SKM-1 treated with dmso at 0.1 percent for 144 hours (cell line): ENCODE results near the gene ACSM5.
A peak's percentile ranks its signal among the peaks of the same experiment; 100 is the strongest.

Experiments used
- DNase-seq: peaks from one replicate; lab custom pipeline; 2025; ENCODE audit not compliant: unreplicated experiment; lab: John Stamatoyannopoulos, UW

ACSM5 gene, protein sequence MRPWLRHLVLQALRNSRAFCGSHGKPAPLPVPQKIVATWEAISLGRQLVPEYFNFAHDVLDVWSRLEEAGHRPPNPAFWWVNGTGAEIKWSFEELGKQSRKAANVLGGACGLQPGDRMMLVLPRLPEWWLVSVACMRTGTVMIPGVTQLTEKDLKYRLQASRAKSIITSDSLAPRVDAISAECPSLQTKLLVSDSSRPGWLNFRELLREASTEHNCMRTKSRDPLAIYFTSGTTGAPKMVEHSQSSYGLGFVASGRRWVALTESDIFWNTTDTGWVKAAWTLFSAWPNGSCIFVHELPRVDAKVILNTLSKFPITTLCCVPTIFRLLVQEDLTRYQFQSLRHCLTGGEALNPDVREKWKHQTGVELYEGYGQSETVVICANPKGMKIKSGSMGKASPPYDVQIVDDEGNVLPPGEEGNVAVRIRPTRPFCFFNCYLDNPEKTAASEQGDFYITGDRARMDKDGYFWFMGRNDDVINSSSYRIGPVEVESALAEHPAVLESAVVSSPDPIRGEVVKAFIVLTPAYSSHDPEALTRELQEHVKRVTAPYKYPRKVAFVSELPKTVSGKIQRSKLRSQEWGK

DNA sequence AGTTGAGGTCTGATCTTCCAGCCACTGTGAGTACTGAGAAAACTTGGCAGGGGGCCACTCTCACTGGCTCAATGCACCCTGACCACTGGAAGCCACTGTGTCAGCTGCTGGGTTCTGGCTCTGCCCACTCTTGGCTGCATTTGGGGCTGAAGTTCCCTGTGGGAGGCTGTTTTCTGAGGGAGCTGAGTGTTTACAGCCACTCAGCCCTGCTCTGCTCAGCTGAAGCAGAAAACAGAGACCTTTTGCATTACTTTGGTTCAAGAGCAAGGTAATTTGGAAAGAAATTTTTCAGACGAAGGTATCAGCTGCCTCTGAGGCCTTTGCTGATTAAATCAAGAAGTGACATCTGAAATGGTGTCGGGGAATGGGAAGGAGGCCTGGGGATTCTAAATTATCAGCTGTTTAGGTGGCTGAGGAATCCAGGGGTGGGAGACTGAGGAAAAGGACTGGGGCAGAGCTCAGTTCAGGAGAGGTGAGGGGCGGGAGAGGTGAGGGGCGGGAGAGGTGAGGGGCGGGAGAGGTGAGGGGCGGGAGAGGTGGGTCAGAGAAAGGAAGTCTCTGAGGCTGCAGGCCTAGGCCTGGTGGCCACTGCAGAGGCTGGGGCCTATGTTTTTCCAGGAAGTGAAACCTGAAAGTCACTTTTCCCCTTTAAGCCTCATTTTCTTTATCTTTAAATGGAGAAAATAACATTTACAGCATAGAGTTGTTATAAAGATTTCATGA lies at the start of gene ACSM5:
TSS of gene ACSM5 (plus strand) at position 137 of the 723 bp plus-strand sequence. CDS start 1,951 bp downstream, outside the sequence.
- DNase-seq, result no peak

DNA sequence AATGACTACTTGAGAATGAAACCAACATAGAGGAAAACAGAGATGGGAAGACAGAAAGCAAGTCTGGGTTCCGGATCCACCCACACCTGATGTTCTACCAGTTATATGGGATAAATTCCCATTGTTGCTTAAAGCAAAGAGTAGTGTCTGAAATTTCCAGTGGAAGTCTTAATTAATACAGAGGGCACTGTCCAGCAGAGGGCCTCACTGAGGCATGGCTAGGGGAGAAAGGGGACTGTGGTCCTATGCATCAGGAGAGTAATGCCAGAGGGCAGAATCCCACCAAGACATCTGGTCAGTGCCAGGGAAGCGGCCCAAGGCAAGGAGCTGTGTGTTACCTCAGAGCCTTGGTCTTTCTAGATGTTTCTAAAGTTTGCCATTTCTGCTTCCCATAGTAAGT lies 49.3 kb upstream of the ACSM5 start:
- DNase-seq, result no peak

DNA sequence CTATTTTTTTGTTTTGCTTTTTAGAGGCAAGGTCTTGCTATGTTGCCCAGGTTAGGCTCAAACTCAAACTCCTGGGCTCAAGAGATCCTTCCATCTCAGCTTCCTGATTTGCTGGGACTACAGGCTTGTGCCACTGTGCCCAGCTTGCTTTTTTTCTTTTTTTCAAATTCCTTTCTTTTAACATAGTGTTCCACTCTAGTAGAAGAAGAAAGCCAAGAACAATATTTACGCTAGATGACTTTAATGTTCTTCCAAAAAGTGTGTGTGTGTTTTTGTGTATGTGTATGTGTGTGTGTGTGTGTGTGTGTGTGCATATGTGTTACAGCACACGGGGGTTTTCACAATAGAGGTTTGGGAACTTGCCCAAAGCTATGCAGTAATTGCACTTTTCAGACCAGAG lies 46.1 kb upstream of the ACSM5 start:
- no peak for DNase-seq

DNA sequence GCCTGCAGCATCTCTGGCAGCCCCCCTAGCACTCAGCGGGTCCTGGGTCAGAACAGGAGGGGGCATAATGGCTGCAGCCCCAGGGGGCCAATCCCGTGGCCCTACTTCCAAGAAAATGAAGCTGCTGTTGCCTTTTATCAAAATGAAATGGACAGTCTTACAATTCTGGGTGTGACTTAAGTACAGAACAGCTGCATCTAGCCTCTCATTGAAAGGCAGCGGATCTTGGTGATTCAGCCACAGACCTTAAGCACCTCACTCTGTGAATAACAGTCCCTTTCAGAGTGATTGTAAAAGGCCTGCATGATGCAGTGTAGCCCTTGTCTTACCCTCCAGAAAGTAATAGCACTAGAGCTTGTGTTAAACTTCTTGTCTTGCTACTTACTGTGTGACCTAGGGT lies 45.3 kb upstream of the ACSM5 start:
- DNase-seq, result no peak

DNA sequence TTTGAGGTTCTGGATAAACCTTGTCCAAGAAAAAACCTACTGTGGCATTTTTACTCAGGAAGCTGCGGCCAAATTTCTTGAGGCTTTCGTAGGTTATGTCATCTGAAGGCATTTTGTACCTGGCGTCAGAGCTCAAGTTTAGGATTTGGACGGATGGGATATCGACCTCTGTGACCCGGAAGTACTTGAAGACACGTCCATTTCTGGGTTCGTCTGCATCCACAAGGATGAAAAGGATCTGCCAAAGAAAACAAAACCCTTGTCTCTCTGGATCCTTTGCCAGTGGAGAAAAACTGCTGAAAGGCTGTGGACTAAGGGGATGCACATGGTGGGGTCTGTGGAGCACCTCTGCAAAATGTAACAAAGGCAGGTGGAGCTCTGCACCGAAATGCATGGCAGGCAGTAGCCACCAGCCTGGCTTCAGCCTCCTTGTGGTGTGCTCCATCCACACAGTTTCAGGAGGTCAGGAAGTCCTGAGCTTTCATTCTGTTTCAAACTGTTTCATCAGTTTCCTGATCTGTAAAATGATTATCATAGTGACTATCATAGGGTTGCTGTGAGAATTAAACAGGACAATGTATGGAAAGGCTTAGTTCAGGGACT lies 39.8 kb upstream of the ACSM5 start:
- DNase-seq, result no peak

DNA sequence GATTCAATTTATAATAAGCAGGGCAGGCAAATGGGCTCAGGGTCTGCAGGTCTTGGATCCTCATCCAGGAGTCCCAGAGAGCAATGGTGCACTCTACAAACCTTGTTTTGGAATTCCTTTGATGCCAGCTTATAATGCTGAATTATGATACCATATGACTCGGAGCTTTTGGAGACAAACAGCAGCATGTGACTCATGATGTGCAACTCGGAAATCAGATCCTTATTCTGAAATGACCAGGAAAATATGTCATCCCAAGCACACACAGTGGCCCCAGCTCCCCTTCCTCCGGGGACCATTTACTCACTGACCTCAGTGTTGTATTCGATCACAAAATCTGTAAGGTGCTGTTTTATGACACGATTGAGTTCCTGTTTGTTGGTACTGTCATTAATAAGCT lies 36.6 kb upstream of the ACSM5 start:
- DNase-seq, result no peak

DNA sequence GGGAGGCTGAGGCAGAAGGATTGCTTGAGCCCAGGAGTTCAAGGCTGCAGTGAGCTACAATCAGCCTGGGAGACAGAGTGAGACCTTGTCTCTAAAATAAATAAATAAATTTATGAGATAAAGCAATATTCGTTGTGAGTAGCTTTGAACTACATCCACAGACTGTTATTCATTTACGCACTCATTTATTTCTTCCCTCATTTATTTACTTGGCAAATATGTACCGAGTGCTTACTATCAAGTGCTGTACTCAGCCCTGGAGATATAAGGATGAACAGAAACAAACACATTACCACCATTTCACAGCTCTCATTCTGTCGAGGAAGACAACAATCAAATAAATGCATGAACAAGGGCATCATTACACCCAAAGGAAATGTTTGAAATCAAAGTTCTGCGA lies 32.2 kb upstream of the ACSM5 start:
- DNase-seq, result no peak

DNA sequence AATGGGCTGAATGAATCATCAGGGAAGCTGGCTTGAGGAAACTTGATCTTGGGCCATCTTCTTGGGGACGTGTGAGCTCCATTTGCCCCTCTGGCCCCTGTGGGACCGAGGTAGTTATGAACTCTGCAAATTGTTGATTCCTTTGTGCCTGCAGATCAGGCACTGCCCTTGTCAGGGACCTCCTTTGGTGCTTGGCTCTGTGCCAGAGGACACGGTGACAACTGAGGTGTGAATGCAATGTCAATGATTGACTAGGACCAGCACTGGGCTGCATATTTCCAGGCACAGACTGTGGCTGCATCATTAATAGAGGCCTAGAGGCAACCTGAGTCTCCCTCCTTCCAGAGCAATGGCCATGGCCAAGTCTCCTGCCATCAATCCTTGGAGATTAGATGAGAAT lies 28.6 kb upstream of the ACSM5 start:
- no peak for DNase-seq

DNA sequence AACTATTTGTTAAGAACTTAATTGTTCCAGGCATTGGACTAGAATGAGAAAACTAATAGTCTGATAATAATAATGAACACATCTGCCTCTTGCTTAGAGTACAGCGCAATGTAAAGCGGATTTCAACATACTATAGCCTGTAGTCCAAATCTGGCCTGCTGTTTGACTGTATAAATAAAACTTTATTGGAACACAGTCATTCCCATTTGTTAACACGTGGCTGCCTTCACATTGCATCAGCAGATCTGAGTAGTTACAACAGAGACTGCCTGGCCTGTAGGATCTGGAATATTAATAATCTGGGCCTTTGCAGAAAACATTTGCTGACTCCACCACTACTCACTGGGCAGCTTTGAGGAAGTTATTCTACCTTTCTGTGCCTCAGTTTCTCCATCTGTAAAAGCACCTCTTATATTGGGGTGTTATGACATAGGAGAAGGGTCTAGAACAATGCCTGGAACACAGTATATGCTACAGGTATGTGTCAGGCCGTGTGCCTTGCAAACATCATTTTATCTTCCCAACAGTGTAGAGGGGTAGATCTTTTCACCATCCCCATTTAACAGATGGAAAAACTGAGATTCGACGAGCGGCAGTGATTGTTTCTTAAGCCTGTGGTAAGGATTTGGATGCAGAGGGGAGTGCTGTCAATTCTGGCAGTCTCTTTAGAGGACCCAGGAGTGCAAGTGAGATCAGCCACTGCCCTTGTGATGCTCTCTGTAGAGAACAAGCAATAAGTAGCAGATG lies 27.0 kb upstream of the ACSM5 start:
- DNase-seq, result no peak

DNA sequence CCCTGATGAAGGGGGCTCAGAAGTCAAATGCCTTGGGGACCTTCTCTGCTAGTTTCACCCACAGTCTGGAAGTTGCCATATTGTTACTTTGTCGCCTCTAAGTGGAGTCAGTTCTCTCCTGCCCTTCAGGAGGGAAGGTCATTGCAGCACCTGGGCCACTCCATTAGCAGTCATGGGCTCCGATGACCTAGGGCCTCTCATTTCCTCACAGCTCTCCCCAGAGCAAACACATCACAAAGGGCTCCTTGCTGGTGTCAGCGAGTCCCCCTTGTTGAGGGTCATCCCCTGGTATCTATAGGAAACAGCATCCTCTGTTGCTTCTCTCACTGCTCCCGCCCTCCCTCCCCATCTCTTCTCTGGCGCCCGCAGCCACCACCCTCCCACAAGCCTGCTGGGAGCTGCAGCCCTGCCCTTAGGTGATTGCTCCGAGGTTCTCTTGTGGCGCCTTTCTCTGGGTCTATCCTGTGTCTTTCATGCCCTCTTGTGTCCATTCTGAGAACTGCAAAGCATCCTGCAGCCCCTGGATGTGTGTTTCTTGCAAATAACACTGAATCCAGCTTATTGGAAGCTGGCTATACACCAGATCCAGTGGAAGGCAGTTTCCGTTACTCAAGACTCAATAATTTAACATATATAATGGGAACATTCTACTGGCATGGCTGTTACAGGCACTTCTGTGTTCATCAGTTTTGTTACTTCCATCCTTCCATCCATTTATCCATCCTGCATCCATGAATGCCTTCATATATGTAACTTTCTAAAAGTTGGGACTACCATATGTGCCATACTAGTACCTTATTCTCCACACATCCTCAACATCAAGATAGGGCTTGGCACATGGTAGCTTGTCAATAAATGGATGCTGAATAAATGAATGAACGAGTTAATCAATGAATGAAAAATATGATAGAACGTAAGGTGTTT lies 26.0 kb upstream of the ACSM5 start:
- DNase-seq, result peak; percentile 50

DNA sequence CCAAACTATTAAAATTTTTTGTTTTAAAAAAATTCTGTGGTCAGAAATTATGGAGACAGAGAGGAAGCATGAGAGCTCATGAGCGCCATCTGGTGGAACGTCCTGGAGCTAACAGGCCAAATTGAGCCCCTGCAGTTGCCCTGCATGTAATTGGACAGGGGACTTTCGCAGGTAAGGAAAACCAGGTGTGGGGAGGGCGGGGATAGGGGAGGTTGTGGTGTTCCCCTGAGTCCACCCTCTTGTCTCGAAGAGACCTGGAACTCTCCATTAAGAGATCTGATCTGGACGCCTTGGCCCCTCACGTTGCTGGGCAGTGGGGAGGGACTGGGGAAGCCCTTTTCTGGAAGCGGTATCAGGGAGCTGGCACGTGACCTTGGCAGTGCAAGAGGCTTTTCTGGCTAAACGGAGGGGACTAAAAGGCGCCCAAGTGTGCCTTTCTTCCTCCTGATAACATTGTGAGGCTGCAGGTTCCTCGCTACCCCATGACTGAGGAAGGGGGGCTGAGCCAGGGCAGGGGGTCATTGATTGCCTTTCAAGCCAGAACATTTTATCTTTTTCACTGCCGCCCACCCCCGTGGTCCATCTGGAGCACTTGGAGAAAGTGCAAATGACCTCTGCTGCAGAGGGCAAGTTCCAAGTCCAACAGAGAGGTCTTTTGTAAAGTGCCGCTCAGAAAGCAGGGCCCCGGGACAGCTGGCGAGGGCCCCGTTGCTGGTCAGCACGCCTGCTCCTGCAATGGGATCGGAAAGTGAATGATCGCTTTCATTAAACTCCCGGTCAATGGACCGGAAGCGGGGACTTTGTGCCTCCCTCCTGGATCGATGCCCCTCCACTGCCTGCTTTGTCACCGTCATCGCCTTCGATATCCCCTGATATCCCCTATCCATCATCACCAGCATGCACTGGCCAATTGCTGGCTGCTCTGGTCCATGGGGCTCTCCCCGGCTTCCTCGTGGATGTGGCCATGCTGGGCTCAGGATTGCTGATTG lies 23.2 kb upstream of the ACSM5 start:
- DNase-seq, result peak; percentile 16

DNA sequence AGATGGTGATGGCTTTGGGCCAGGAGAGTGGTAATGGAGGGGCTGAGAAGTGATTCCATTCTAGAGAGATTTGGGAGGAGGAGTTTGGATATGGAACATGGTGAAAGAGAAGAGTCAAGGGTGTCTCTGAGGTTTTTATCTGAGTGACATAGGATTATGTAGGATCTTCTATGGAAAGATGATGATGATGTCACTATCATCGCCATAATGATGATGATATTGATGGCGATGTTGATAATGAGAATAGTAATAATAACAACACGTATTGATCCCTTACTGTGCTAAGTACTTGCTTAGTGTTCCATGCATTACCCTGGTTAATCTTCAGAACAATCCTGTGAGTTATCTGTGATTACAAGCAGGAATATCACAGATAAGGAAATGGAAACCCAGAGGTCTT lies 21.4 kb upstream of the ACSM5 start:
- no peak for DNase-seq

DNA sequence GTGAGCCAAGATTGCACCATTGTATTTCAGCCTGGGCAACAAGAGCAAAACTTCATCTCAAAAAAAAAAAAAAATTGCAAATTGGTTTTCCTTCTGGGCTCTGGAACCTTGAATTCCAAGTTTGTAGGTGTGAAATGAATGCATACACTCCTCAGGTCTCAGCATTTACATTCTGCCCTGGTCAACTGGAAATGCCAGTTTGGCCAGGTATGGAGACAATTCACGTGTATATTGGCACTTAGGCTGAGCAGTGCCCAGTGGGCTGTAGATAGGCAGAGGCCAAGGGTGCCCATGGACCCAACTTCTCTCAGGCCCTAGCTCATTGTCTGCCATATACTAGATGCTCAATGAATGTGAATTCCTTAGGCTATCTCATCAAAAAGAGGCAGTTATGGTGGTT lies 20.5 kb upstream of the ACSM5 start:
- DNase-seq, result no peak

DNA sequence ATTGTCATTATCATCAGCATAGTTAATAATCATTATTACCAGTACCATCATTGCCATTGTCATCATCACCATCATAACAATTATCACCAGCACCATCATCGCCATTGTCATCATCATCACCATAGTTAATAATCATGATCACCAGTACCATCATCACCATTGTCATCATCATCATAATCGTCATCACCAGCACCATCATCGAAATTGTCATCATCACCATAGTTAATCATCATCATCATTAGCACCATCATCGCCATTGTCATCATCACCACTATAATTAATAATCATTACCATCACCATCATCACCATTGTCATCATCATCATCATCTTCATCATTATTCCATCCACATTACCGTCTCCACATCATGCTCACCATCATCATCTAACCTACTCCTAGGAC lies 18.3 kb upstream of the ACSM5 start:
- DNase-seq, result no peak

DNA sequence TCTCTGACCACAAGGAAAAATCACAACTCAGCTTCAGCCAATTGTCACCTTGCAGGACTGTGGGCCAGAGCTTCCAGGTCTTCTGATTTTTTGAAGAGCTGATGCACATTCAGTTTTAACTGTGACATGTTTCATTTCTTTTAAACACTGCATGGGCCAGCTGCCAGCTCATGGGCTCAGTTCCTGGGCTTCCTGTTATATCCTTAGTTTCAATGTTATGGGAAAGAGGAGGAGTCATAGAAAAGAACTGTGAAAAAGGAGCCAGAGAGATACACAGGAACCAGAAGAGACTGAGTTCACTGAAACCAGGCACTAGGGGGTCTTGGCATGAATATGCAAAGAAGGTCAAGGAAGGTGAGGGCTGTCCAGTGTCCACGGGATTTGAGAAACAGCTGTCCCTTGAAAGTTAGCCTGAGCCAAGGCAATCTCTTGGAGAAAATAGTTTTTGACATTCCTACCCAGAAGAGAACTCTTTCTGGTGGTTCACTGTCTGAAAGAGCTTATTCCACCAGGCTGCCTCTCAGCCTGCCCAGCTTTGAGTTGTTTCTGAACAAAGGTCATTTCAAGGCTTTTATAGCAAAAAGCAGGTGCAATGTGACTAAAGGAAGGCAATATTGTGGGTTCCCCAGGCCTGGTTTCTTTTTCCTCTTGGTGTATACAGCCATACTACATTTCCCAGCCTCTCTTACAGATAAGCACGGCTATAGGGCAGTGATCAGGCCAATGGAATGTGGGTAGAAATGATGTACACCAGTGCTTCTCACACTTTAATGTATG lies 15.3 kb upstream of the ACSM5 start:
- no peak for DNase-seq

DNA sequence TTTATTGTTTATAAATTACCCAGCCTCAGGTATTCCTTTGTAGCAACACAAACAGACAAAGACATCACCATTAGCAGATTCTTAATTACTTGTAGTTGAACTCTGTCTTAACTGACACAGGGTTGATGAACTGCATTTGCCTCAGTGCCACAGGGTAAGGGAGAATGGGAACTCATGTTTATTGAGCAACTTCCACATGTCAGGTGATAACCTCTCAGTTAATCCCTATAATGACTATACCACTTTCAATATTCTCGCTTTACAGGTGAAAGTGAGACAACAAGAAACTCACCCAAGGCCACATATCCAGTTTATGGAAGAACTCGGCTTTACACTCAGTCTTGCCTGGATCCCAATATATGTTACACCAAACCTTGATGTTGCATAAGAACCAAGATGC lies 13.4 kb upstream of the ACSM5 start:
- DNase-seq, result no peak

DNA sequence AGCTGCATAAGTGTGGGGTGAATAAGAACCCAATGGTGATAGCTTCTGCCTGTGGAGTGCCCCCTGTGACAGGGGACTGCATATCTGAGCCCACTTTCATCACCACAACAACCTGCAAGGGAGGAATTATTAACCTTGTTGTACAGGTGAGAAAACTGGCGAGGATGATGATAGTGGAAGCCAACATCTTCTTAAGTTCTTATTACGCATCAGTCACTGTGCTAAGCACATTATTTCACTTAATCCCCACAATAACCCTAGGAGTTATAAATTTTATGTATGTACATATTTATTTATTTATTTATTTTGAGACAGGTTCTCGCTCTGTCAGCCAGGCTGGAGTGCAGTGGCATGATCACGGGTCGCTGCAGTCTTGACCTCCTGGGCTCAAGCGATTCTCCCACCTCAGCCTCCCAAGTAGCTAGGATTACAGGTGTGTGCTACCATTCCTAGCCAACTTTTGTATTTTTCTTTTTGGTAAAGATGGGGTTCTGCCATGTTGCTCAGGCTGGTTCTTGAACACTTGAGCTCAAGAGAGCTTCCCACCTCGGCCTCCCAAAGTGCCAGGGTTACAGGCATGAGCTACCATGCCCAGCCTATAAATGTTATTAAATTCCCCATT lies 12.4 kb upstream of the ACSM5 start:
- DNase-seq, result no peak
